LNCAP (cell line): Measurements from ENCODE around the gene REN.

Experiments
- TF ChIP-seq, protein P1 (sequence below): fragments of 450-650 bp; IDR thresholded peaks from 2 replicates; pipeline ENCODE4 v1.5.1; 2017; ENCODE audit warnings: mild to moderate bottlenecking

Gene REN

DNA sequence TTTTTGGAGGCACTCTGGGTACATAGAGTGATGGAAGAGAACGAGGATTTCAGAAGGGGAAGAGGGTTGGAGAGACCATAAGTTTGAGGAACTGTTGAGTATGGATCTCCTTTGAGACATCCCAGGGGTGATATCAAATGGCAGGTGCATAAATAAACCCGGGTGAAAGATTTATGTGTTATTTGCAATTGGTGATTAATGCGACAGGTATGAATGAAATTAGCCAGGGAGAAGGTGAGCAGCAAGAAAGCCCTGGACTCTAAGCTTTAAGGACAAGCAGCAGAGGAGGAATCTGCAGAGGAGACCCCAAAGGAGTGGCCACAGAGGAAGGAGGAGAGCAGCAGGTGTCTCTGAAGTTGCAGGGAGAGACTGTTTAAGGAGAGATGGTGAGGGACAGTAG is 8.8 kb upstream of the REN start:
- TF ChIP-seq, protein P1, sequence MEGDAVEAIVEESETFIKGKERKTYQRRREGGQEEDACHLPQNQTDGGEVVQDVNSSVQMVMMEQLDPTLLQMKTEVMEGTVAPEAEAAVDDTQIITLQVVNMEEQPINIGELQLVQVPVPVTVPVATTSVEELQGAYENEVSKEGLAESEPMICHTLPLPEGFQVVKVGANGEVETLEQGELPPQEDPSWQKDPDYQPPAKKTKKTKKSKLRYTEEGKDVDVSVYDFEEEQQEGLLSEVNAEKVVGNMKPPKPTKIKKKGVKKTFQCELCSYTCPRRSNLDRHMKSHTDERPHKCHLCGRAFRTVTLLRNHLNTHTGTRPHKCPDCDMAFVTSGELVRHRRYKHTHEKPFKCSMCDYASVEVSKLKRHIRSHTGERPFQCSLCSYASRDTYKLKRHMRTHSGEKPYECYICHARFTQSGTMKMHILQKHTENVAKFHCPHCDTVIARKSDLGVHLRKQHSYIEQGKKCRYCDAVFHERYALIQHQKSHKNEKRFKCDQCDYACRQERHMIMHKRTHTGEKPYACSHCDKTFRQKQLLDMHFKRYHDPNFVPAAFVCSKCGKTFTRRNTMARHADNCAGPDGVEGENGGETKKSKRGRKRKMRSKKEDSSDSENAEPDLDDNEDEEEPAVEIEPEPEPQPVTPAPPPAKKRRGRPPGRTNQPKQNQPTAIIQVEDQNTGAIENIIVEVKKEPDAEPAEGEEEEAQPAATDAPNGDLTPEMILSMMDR = no peak

DNA sequence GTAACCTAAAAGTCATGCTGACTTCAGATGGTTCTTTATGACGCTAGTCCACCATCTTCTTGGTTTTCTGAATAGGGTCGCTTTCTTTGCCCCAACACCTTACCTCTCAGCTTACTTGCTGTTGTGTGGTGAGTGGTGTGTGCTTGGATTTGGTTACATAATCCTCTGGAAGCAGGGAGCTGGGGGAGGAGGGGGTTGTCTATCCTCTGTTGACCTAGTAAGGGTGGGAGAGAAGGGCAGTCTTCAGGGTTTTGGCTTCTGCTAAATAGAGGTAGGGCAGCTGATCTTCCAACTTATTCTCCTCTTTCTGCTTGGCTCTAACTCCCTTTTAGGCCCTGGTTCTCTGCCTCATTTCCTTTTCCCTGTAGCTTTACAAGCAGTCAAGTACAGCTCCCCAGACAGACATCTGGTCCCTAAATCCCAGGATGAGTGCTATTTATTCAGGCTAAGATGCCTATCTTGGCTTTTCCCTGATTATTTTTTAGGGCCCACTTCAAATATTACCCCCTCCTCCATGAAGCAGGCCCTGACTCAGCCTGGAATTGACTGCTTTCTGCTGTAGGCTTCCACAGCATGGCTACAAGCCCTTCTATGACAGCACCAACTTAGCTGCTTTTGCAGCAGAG is 6.4 kb upstream of the REN start:
- TF ChIP-seq, protein P1 = no peak

- TF ChIP-seq, protein P1 = no peak
Observed at GRCh38 chr1:204171751-204172178, 5.6 kb upstream of the REN start.

GRCh38 chr1:204170494-204171155 is 4.5 kb upstream of the REN start:
- TF ChIP-seq, protein P1 = no peak

GRCh38 chr1:204169858-204170257 is 3.7 kb upstream of the REN start:
- TF ChIP-seq, protein P1 = no peak

GRCh38 chr1:204167730-204168129 is 1.6 kb upstream of the REN start:
- TF ChIP-seq, protein P1 = no peak

DNA sequence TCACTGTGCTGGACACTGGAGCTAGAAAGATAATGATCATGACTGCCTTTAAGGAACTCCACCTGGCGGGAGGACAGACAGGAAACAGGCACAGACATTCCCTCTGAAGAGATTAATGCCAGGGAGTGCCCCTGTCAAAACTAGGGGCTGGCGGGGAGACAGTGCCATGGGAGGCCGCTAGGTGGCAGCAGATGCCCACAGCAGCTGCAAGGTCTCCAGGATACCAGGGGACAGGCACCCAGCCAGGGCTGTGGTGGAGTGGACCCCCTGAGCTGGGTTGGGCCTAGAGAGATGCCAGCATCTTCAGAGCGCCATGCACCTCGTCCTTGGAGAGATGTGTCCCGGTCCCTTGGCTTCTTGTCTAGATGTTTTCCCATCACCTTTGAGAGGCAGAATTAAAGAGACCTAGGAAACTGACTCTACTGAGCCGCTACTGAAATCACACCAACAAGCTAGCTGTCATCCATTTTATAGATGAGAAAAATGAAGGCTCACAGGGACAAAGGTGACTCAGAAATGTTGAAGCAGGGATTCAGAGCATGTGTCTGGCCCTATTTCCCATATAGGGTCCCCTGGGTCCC is 3.6 kb downstream of the REN start:
- TF ChIP-seq, protein P1 = peak; percentile 100
